ENCODE measurements around the gene MED28.

The MED28 gene

DNA sequence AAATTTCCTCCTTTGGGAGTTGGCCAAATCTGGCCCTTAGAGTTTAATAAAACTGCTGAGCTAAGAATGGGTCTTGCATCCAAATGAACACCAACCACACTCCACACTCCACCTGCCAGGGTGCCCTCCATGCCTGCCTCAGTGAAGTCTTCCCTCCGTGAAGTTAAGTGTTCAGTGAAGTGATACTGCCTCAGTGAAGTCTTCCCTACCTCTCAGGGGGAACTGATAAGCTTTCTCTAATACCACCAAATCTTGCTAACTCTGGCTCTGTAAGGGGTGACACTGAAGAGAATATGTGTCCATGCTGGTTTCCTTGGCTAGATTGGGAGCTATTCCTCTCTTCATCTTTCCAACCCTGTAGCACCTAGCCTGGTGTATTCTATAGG lies 27.9 kb downstream of the MED28 start:
- Histone ChIP-seq H3K4me1 (no peaks in the 10 kb centered on the region), H3K9me3 (no peaks in the 10 kb centered on the region), H3K27me3 (no peaks in the 10 kb centered on the region), H3K4me3 (no peak overlapping the region), H3K27ac (no peak overlapping the region), H3K36me3 (peaks cover 0 to 11% (median 0%) of the 10 kb centered on the region in 3 donors)
- no peak for DNase-seq
- intact Hi-C loops (cut with DNase I; ENCODE audit: low total_unique reads) = no loop called here
- TF ChIP-seq, protein P1, sequence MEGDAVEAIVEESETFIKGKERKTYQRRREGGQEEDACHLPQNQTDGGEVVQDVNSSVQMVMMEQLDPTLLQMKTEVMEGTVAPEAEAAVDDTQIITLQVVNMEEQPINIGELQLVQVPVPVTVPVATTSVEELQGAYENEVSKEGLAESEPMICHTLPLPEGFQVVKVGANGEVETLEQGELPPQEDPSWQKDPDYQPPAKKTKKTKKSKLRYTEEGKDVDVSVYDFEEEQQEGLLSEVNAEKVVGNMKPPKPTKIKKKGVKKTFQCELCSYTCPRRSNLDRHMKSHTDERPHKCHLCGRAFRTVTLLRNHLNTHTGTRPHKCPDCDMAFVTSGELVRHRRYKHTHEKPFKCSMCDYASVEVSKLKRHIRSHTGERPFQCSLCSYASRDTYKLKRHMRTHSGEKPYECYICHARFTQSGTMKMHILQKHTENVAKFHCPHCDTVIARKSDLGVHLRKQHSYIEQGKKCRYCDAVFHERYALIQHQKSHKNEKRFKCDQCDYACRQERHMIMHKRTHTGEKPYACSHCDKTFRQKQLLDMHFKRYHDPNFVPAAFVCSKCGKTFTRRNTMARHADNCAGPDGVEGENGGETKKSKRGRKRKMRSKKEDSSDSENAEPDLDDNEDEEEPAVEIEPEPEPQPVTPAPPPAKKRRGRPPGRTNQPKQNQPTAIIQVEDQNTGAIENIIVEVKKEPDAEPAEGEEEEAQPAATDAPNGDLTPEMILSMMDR (IDR thresholded peaks at IDR 0.05) = no peak

DNA sequence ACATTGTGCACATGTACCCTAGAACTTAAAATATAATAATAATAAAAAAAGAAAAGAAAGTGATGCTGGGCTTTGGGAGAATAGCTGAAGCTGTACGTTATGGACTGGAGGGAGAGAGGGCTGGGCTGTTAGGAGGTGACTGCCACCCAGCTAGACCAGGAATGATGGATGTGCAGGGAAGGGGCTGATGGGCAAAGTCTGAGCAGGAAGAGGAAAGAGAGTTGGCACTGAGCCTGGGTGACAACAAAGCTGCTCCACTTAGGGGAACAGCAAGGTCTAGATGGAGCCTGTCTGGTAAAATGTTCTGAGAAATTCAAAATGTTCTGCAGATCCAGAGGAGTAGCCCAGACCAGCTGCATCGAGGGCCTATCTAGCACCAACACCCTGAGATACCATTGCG lies 32.3 kb downstream of the MED28 start:
- H3K36me3 ChIP-seq = peaks cover 0 to 4% (median 0%) of the 10 kb centered on the region in 3 donors
- no peak overlapping the region for H3K27ac ChIP-seq
- intact Hi-C loops (cut with DNase I; ENCODE audit: low total_unique reads) = no loop called here
- H3K27me3 ChIP-seq = no peaks in the 10 kb centered on the region
- no peak for DNase-seq
- TF ChIP-seq, protein P1 (IDR thresholded peaks at IDR 0.05) = no peak
- no peaks in the 10 kb centered on the region for H3K4me1 ChIP-seq
- no peak overlapping the region for H3K4me3 ChIP-seq
- no peaks in the 10 kb centered on the region for H3K9me3 ChIP-seq

DNA sequence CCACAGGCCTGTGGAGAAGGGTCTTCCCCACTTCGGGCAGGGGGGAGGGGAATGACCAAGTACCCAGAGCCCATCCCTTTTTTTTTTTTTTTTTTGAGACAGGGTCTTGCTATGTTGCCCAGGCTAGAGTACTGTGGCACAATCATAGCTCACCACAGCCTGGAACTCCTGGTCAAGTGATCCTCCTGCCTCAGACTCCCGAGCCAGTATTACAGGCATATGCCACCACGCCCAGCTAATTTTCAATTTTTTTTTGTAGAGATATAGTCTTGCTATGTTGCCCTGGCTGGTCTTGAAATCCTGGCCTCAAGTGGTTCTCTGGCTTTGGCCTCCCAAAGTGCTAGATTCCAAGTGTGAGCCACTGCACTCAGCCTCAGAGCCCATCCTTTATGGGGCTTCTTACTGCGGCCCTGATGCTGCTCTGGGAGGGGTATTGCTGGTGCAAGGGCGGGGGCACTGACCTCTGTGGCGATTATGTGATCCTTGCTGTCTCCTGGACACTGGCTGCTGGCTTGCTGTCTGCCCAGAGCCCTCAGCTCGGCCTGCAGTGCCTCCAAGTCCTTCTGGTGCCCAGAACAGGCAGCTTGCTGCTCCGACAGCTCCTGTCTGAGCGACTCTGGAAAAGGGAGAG lies 32.9 kb downstream of the MED28 start:
- DNase-seq = no peak
- Histone ChIP-seq H3K4me3 (no peak overlapping the region), H3K4me1 (no peaks in the 10 kb centered on the region), H3K36me3 (peaks cover 0 to 4% (median 0%) of the 10 kb centered on the region in 3 donors), H3K9me3 (no peaks in the 10 kb centered on the region), H3K27me3 (no peaks in the 10 kb centered on the region), H3K27ac (no peak overlapping the region)
- TF ChIP-seq, protein P1 (IDR thresholded peaks at IDR 0.05) = no peak
- intact Hi-C loops (cut with DNase I; ENCODE audit: low total_unique reads) = no loop called here

DNA sequence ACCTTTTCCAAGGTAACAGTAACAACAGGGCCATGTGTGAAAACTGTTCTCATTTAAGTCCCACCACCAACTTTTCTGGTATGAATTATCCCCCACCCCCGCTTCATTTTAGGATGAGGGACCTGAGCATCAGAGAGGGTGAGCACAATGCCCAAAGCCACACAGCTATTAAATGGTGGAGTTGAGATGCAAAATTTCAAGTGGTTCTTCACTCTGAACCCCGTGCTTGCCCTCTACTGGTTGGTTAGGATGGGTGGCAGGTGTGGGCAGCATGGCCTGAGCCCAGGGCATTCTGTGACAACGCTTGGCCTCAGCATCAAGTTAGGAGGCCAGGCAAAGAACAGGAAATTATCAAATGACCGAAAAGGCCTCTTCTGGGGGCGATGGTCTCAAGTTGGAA lies 33.5 kb downstream of the MED28 start:
- DNase-seq = no peak
- Histone ChIP-seq H3K9me3 (no peaks in the 10 kb centered on the region), H3K27ac (no peak overlapping the region), H3K4me3 (no peak overlapping the region), H3K36me3 (peaks cover 0 to under 1% (median 0%) of the 10 kb centered on the region in 3 donors), H3K4me1 (no peaks in the 10 kb centered on the region), H3K27me3 (no peaks in the 10 kb centered on the region)
- TF ChIP-seq, protein P1 (IDR thresholded peaks at IDR 0.05) = no peak
- intact Hi-C loops (cut with DNase I; ENCODE audit: low total_unique reads) = no loop called here

DNA sequence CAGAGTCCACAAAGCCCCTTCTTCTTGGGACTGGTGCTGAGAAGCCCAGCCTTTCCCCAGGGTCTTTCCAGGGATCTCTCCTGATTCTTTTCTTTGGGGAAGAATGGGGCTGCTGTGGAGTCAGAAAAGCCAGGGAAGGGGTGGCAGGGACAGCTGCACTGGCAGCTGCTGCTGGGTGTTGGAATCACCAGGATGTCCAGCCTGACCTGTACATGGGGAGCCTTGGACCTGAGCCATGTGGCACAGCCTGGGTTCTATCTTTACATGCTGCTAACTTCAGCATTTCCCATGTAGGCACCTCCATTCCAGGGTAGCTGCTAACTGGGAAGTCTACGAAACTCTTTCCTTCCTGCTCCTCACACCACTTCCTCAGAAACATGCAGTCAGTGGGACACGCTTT lies 36.0 kb downstream of the MED28 start:
- H3K9me3 ChIP-seq = no peaks in the 10 kb centered on the region
- no peak for DNase-seq
- H3K4me1 ChIP-seq = no peaks in the 10 kb centered on the region
- H3K27ac ChIP-seq = no peak overlapping the region
- H3K27me3 ChIP-seq = no peaks in the 10 kb centered on the region
- TF ChIP-seq, protein P1 (IDR thresholded peaks at IDR 0.05) = no peak
- intact Hi-C loops (cut with DNase I; ENCODE audit: low total_unique reads) = no loop called here
- H3K36me3 ChIP-seq = no peaks in the 10 kb centered on the region
- H3K4me3 ChIP-seq = no peak overlapping the region

DNA sequence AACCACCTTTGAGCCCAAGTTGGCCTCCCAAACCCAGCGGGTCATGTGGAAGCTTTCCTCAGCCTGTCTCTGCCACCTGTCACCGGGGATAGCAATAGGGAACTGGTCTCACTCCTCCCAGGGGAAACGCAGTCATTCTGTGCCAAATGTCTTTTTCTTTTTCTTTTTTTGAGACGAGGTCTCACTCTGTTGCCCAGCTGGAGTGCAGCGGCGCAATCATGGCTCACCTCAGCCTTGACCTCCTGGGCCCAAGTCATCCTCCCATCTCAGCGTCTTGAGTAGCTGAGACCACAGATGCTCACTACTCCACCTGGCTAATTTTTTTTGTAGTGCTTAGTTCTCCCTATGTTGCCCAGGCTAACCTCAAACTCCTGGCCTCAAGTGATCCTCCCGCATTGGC lies 40.3 kb downstream of the MED28 start:
- Histone ChIP-seq H3K27me3 (no peaks in the 10 kb centered on the region), H3K9me3 (no peaks in the 10 kb centered on the region), H3K4me1 (no peaks in the 10 kb centered on the region), H3K27ac (no peak overlapping the region), H3K36me3 (no peaks in the 10 kb centered on the region), H3K4me3 (no peak overlapping the region)
- no peak for DNase-seq
- intact Hi-C loops (cut with DNase I; ENCODE audit: low total_unique reads) = no loop called here
- TF ChIP-seq, protein P1 (IDR thresholded peaks at IDR 0.05) = no peak

Measured in tibial artery (tissue), 4 donors.